Measurements from ENCODE around the gene MVP.

DNA sequence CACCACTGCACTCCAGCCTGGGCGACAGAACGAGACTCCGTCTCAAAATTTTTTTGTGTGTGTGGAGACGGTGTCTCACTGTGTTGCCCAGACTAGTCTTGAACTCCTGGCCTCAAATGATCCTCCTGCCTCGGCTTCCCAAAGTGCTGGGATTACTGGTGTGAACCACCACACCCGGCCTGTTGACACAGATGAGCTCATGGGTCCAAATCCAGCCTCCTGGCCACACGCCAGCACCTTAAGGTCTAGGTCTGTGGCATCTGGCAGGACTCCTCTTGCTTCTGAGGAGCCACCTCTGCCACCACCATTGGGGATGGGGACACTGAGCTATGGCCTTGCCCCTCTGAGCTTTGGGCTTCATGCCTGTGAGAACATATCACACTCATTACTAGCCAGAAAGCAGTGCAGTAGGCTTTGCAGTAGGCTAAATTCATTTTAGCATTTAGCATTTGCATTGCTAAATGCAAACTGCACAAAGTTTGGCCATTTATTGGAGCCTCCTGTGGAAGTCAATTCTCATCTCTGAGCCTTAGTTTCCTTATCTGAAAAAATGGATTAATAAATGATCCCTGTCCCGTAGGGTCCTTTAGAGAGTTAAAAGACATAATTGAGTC lies 48.2 kb downstream of the MVP start:
- TF ChIP-seq, protein P1, sequence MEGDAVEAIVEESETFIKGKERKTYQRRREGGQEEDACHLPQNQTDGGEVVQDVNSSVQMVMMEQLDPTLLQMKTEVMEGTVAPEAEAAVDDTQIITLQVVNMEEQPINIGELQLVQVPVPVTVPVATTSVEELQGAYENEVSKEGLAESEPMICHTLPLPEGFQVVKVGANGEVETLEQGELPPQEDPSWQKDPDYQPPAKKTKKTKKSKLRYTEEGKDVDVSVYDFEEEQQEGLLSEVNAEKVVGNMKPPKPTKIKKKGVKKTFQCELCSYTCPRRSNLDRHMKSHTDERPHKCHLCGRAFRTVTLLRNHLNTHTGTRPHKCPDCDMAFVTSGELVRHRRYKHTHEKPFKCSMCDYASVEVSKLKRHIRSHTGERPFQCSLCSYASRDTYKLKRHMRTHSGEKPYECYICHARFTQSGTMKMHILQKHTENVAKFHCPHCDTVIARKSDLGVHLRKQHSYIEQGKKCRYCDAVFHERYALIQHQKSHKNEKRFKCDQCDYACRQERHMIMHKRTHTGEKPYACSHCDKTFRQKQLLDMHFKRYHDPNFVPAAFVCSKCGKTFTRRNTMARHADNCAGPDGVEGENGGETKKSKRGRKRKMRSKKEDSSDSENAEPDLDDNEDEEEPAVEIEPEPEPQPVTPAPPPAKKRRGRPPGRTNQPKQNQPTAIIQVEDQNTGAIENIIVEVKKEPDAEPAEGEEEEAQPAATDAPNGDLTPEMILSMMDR (IDR thresholded peaks at IDR 0.05): no peak
- TF ChIP-seq POLR2A (IDR thresholded peaks at IDR 0.05): no peak
